Spleen (tissue), 7 donors: ENCODE results near the gene HIVEP3.

Source experiments
- POLR2A ChIP-seq, 3 donors: fragments of 450-650 bp; IDR thresholded peaks; one replicate each; pipeline ENCODE4 v1.5.1; 2017; ENCODE audit warnings: antibody characterized with exemption in 3 of 3, mild to moderate bottlenecking in 1 of 3
- POLR2AphosphoS5 ChIP-seq, 3 donors: sonication (generic); formaldehyde crosslinking; IDR thresholded peaks; one replicate each; pipeline ENCODE4 v1.5.1; 2017; ENCODE audit warnings: antibody characterized with exemption in 3 of 3
- TF ChIP-seq, protein P1 (sequence below), 11 experiments: fragments of 200-600 bp in 7 of 11; fragments of 450-650 bp in 4 of 11; sonication (generic) in 4 of 11; IDR thresholded peaks in 8 of 11; conservative IDR thresholded peaks in 3 of 11; 1 replicate in 7 of 11; 2 replicates in 4 of 11; pipeline versions ENCODE4 v1.4.0 to v1.8.0; 2016 to 2021; ENCODE audit warnings: antibody characterized with exemption in 11 of 11, inconsistent platforms in 4 of 11, mild to moderate bottlenecking in 1 of 11
- donor health status: DM: no; HTN: no; CAD: no; lungs with moderate emphysema.
- donor health status: DM: no; HTN: no; CAD: no.
- donor health status: DM: no; HTN: no; CAD: no.

DNA sequence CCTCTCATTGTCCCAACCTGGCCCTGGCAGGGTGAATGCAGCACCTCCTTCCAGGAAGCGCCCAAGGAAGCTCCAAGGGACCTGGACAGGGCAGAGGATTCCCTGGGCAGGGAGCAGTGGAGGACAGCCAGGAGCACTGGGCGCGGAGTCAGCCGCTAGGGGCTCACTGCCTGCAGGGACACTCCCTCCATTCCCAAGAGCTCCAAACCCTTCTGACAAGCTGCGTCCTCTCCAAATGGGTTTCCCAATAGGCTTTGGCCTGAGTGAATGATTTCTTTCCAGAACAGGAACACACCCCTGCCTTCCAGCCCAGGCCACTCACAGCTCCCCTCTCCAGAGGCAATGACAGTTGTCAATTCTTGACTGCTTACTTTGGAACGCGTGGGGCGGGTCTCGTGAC, 305.8 kb downstream of the HIVEP3 start:
- TF ChIP-seq, protein P1, sequence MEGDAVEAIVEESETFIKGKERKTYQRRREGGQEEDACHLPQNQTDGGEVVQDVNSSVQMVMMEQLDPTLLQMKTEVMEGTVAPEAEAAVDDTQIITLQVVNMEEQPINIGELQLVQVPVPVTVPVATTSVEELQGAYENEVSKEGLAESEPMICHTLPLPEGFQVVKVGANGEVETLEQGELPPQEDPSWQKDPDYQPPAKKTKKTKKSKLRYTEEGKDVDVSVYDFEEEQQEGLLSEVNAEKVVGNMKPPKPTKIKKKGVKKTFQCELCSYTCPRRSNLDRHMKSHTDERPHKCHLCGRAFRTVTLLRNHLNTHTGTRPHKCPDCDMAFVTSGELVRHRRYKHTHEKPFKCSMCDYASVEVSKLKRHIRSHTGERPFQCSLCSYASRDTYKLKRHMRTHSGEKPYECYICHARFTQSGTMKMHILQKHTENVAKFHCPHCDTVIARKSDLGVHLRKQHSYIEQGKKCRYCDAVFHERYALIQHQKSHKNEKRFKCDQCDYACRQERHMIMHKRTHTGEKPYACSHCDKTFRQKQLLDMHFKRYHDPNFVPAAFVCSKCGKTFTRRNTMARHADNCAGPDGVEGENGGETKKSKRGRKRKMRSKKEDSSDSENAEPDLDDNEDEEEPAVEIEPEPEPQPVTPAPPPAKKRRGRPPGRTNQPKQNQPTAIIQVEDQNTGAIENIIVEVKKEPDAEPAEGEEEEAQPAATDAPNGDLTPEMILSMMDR (IDR thresholded peaks at IDR 0.05 in 8 of 11, conservative IDR thresholded peaks at IDR 0.05 in 3 of 11): no peak
- TF ChIP-seq POLR2A (IDR thresholded peaks at IDR 0.05) (no peak), POLR2AphosphoS5 (IDR thresholded peaks at IDR 0.05) (no peak)
